Large intestine (tissue), 3 donors: Measurements from ENCODE around the gene NOXO1. TPM values are rescaled to one million over a fixed set of nuclear protein-coding genes. Genes with fewer than 3 reads are reported as not detected.
"Not testable (repeated sequence)": the region's sequence is repeated elsewhere in the genome, so short reads cannot be mapped to it uniquely, and the experiment has no call there.

Experiments used
- DNase-seq, 2 donors: peaks; one replicate each; pipeline versions ENCODE4 v3.0.0 to v3.0.0-alpha.2; 2013
- H3K27ac ChIP-seq: one replicate; pipeline ENCODE4 v1.5.1; 2013; ENCODE audit warnings: low read length
- H3K27me3 ChIP-seq: 2 replicates; pipeline ENCODE4 v1.6.1; 2013; ENCODE audit warnings: low read length; ENCODE audit not compliant: control insufficient read depth, insufficient read depth
- H3K36me3 ChIP-seq: 2 replicates; pipeline ENCODE4 v1.6.1; 2013; ENCODE audit warnings: low read length; ENCODE audit not compliant: control insufficient read depth, insufficient read depth
- H3K4me1 ChIP-seq: one replicate; pipeline ENCODE4 v1.6.1; 2013; ENCODE audit warnings: low read length; ENCODE audit not compliant: control insufficient read depth, insufficient read depth
- H3K4me3 ChIP-seq: one replicate; pipeline ENCODE4 v1.5.1; 2013; ENCODE audit warnings: low read length
- H3K9me3 ChIP-seq: one replicate; pipeline ENCODE4 v1.6.1; 2013; ENCODE audit warnings: mild to moderate bottlenecking, low read depth, low read length, moderate library complexity; ENCODE audit not compliant: control insufficient read depth
- WGBS: methylation state at CpG from one replicate; pipeline ENCODE4 v1.1.5; 2013; ENCODE audit warnings: low lambda C conversion rate; ENCODE audit not compliant: insufficient coverage; 5-methylcytosine and 5-hydroxymethylcytosine counted together
- polyA plus RNA-seq: library from polyadenylated mRNA; unstranded; fragments of 120-200 nt; gene quantifications from one replicate; pipeline ENCODE4 v1.2.1, GENCODE V29; 2013

NOXO1 gene
- polyA plus RNA-seq, 1 donor = 2.8 TPM

GRCh38 chr16:1945559-1946391 lies 35.5 kb downstream of the NOXO1 start:
- Histone ChIP-seq H3K4me1 (peaks cover 18% of the 10 kb centered on the region), H3K36me3 (no peaks in the 10 kb centered on the region), H3K9me3 (peaks cover 2% of the 10 kb centered on the region), H3K27me3 (no peaks in the 10 kb centered on the region), H3K4me3 (no peak overlapping the region), H3K27ac (no peak overlapping the region)
- no CpG with 5 or more reads among the region's 19 CpGs for WGBS
- no peak for DNase-seq

- Histone ChIP-seq H3K36me3 (peaks cover 4% of the 10 kb centered on the region), H3K27me3 (no peaks in the 10 kb centered on the region), H3K4me1 (peaks cover 28% of the 10 kb centered on the region), H3K9me3 (peaks cover 2% of the 10 kb centered on the region), H3K4me3 (no peak overlapping the region), H3K27ac (no peak overlapping the region)
- WGBS = no CpG with 5 or more reads among the region's 21 CpGs
- no peak for DNase-seq
Observed at GRCh38 chr16:1944612-1945199, 36.6 kb downstream of the NOXO1 start.

- Histone ChIP-seq H3K36me3 (peaks cover 17% of the 10 kb centered on the region), H3K4me1 (peaks cover 41% of the 10 kb centered on the region), H3K27me3 (no peaks in the 10 kb centered on the region), H3K4me3 (peak within 1 kb of the TSS; percentile 96), H3K9me3 (peaks cover 2% of the 10 kb centered on the region), H3K27ac (peak within 1 kb of the TSS; percentile 96)
- peak; percentile 99 for DNase-seq
- WGBS = 20% methylated on average over 1 of the region's 77 CpGs
Observed at GRCh38 chr16:1942810-1943726, 38.2 kb downstream of the NOXO1 start, which contains the start of gene MSRB1. MSRB1 (minus strand) TSS chr16:1943199; CDS start chr16:1943156, 43 bp downstream.

GRCh38 chr16:1942047-1942809 lies 39.0 kb downstream of the NOXO1 start:
- Histone ChIP-seq H3K4me1 (peaks cover 41% of the 10 kb centered on the region), H3K36me3 (peaks cover 17% of the 10 kb centered on the region), H3K9me3 (peaks cover 2% of the 10 kb centered on the region), H3K27me3 (no peaks in the 10 kb centered on the region), H3K27ac (peak overlapping the region; percentile 96), H3K4me3 (peak overlapping the region; percentile 96)
- no CpG with 5 or more reads among the region's 17 CpGs for WGBS
- DNase-seq = peak in 1 of 2 donors; percentile 41

GRCh38 chr16:1941162-1942046 lies 39.9 kb downstream of the NOXO1 start:
- WGBS = no CpG with 5 or more reads among the region's 30 CpGs
- H3K4me3 ChIP-seq = peak overlapping the region; percentile 96
- peaks cover 19% of the 10 kb centered on the region for H3K36me3 ChIP-seq
- DNase-seq = no peak
- H3K4me1 ChIP-seq = peaks cover 41% of the 10 kb centered on the region
- H3K27me3 ChIP-seq = no peaks in the 10 kb centered on the region
- peaks cover 2% of the 10 kb centered on the region for H3K9me3 ChIP-seq
- peak overlapping the region; percentile 96 for H3K27ac ChIP-seq

GRCh38 chr16:1940273-1941161 lies 40.8 kb downstream of the NOXO1 start:
- peaks cover 2% of the 10 kb centered on the region for H3K9me3 ChIP-seq
- peak overlapping the region; percentile 96 for H3K4me3 ChIP-seq
- peak overlapping the region; percentile 96 for H3K27ac ChIP-seq
- peak; percentile 77 to 88 for DNase-seq
- no CpG with 5 or more reads among the region's 23 CpGs for WGBS
- H3K27me3 ChIP-seq = no peaks in the 10 kb centered on the region
- H3K36me3 ChIP-seq = peaks cover 19% of the 10 kb centered on the region
- H3K4me1 ChIP-seq = peaks cover 41% of the 10 kb centered on the region

GRCh38 chr16:1939833-1940232 lies 41.4 kb downstream of the NOXO1 start:
- not testable (repeated sequence) for H3K4me3 ChIP-seq, H3K9me3 ChIP-seq, H3K27me3 ChIP-seq
- Histone ChIP-seq H3K27ac (peak overlapping the region; percentile 96), H3K36me3 (peaks cover 19% of the 10 kb centered on the region), H3K4me1 (peaks cover 41% of the 10 kb centered on the region)
- WGBS = no CpG with 5 or more reads among the region's 8 CpGs
- DNase-seq = peak in 1 of 2 donors; percentile 65

- Histone ChIP-seq H3K27me3 (no peaks in the 10 kb centered on the region), H3K4me1 (peaks cover 41% of the 10 kb centered on the region), H3K4me3 (no peak overlapping the region), H3K27ac (peak overlapping the region; percentile 96), H3K36me3 (peaks cover 19% of the 10 kb centered on the region), H3K9me3 (peaks cover 2% of the 10 kb centered on the region)
- DNase-seq = no peak
- WGBS = 100% methylated on average over 2 of the region's 17 CpGs
Observed at GRCh38 chr16:1938910-1939309, 42.4 kb downstream of the NOXO1 start.
